Measurements from ENCODE around the gene ANKRD29.

DNA sequence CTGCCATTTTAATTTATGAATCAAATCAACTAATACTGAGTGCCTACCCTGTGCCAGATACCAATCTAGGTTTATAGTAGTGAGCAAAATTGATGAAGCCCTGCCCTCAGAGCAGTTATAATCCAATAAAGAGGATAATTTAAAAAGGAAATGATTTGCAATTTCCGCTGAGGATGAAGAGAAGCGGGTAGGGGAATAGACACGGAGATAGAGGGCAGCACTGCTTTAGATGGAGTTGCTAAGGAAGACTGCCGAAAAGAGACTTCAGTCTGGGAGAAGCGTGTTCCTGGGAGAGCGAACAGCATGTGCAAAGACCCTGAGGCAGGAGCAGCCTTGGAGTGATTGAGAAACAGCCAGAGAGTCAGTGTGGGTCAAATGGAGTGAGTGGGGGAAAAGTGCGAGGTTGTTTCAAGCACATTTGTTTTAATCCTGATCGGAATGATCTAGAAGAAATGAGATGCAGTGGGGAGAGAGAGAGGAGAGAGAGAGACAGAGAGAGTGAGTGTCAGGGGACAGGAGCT is 38.9 kb upstream of the ANKRD29 start:
- TF ChIP-seq, protein P1, sequence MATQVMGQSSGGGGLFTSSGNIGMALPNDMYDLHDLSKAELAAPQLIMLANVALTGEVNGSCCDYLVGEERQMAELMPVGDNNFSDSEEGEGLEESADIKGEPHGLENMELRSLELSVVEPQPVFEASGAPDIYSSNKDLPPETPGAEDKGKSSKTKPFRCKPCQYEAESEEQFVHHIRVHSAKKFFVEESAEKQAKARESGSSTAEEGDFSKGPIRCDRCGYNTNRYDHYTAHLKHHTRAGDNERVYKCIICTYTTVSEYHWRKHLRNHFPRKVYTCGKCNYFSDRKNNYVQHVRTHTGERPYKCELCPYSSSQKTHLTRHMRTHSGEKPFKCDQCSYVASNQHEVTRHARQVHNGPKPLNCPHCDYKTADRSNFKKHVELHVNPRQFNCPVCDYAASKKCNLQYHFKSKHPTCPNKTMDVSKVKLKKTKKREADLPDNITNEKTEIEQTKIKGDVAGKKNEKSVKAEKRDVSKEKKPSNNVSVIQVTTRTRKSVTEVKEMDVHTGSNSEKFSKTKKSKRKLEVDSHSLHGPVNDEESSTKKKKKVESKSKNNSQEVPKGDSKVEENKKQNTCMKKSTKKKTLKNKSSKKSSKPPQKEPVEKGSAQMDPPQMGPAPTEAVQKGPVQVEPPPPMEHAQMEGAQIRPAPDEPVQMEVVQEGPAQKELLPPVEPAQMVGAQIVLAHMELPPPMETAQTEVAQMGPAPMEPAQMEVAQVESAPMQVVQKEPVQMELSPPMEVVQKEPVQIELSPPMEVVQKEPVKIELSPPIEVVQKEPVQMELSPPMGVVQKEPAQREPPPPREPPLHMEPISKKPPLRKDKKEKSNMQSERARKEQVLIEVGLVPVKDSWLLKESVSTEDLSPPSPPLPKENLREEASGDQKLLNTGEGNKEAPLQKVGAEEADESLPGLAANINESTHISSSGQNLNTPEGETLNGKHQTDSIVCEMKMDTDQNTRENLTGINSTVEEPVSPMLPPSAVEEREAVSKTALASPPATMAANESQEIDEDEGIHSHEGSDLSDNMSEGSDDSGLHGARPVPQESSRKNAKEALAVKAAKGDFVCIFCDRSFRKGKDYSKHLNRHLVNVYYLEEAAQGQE (IDR thresholded peaks at IDR 0.05; ENCODE audit: low read depth), result no peak
- TF ChIP-seq, protein P2, sequence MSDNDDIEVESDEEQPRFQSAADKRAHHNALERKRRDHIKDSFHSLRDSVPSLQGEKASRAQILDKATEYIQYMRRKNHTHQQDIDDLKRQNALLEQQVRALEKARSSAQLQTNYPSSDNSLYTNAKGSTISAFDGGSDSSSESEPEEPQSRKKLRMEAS (IDR thresholded peaks at IDR 0.05), result no peak
- no peak for TF ChIP-seq ZBTB7A (IDR thresholded peaks at IDR 0.05; ENCODE audit: low read depth)
- TF ChIP-seq NFIC (IDR thresholded peaks at IDR 0.05), result no peak
- no peak for TF ChIP-seq EP300 (IDR thresholded peaks at IDR 0.05; ENCODE audit: borderline replicate concordance)
- TF ChIP-seq CREB1 (IDR thresholded peaks at IDR 0.05; ENCODE audit: low read depth), result no peak
- no peak for TF ChIP-seq FOXM1 (IDR thresholded peaks at IDR 0.05; ENCODE audit: borderline replicate concordance, low read depth)
- TF ChIP-seq TCF12 (IDR thresholded peaks at IDR 0.05; ENCODE audit: low read depth), result no peak
- no peak for TF ChIP-seq RAD21 (IDR thresholded peaks at IDR 0.05; ENCODE audit: low read depth)
- no peak for TF ChIP-seq EGR1 (IDR thresholded peaks at IDR 0.05)
- TF ChIP-seq CEBPB (IDR thresholded peaks at IDR 0.05), result no peak
- no peak for TF ChIP-seq TAF1 (IDR thresholded peaks at IDR 0.05; ENCODE audit: low read depth)
